Bronchial epithelial cell (primary cell): Measurements from ENCODE around the gene PRPF31. TPM values are rescaled to one million over a fixed set of nuclear protein-coding genes. Genes with fewer than 3 reads are reported as not detected.
A peak's percentile ranks its signal among the peaks of the same experiment; 100 is the strongest.
"Not testable (repeated sequence)": the region's sequence is repeated elsewhere in the genome, so short reads cannot be mapped to it uniquely, and the experiment has no call there.

ENCODE experiments used
- DNase-seq: peaks from one replicate; pipeline ENCODE4 v3.0.0-alpha.2; 2010; ENCODE audit warnings: low read depth
- FAIRE-seq: peaks from 2 replicates; lab custom pipeline; 2011; peaks lifted over from hg19 to GRCh38; lab: Jason Lieb, UNC
- H3K27me3 ChIP-seq: 2 replicates; pipeline ENCODE4 v1.5.1; 2011; ENCODE audit warnings: low read length; ENCODE audit not compliant: control insufficient read depth, insufficient read depth
- H3K36me3 ChIP-seq: 2 replicates; pipeline ENCODE4 v1.5.1; 2011; ENCODE audit warnings: low read length; ENCODE audit not compliant: control insufficient read depth, insufficient read depth
- H3K4me3 ChIP-seq: 2 replicates; pipeline ENCODE4 v1.5.1; 2011; ENCODE audit warnings: mild to moderate bottlenecking, low read depth, low read length, control low read depth
- total RNA-seq: library from RNA; depleted of rRNA; stranded (reverse); fragments of >200 nt; gene quantifications from 2 replicates; pipeline ENCODE4 v1.2.1, GENCODE V29; 2014
- TF ChIP-seq, protein P1 (sequence below): IDR thresholded peaks from 2 replicates; pipeline ENCODE4 v1.5.1; 2011; ENCODE audit warnings: mild to moderate bottlenecking, moderate library complexity, low read length, control low read depth, inconsistent platforms; ENCODE audit not compliant: insufficient read depth, severe bottlenecking

PRPF31 gene
- total RNA-seq, 1 donor from 2014 or later = 47.1 TPM

GRCh38 chr19:54081032-54081431 is 34.5 kb upstream of the PRPF31 start, which contains the start of gene TARM1:
Gene TARM1, minus strand, starts transcription at chr19:54081365. Its CDS starts 25 bp downstream, at chr19:54081340.
- no peaks in the 10 kb centered on the region for H3K36me3 ChIP-seq
- no peak within 1 kb of the TSS for H3K4me3 ChIP-seq
- H3K27me3 ChIP-seq = no peaks in the 10 kb centered on the region
- no peak for FAIRE-seq
- TF ChIP-seq, protein P1, sequence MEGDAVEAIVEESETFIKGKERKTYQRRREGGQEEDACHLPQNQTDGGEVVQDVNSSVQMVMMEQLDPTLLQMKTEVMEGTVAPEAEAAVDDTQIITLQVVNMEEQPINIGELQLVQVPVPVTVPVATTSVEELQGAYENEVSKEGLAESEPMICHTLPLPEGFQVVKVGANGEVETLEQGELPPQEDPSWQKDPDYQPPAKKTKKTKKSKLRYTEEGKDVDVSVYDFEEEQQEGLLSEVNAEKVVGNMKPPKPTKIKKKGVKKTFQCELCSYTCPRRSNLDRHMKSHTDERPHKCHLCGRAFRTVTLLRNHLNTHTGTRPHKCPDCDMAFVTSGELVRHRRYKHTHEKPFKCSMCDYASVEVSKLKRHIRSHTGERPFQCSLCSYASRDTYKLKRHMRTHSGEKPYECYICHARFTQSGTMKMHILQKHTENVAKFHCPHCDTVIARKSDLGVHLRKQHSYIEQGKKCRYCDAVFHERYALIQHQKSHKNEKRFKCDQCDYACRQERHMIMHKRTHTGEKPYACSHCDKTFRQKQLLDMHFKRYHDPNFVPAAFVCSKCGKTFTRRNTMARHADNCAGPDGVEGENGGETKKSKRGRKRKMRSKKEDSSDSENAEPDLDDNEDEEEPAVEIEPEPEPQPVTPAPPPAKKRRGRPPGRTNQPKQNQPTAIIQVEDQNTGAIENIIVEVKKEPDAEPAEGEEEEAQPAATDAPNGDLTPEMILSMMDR = no peak
- no peak for DNase-seq

DNA sequence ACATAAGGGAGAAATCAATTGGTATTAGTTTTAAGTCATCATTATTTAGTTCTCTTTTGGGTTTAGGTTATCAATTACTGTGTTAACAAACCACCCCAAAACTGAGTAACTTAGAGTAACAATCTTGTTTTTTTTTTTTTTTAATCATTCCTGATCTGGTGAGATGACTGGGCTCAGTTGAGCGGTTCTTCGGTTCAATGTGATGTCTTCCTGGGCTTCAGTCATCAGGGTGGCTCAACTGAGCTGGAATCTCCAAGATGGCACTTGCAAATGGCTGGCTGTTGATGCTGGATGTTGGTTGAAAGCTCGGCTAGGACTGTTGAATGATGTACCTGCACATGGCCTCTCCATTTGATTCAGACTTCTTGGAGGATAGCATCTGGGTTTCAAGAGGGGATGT is 31.1 kb upstream of the PRPF31 start:
- H3K27me3 ChIP-seq = no peaks in the 10 kb centered on the region
- TF ChIP-seq, protein P1 = no peak
- DNase-seq (no peak), FAIRE-seq (no peak)
- no peak overlapping the region for H3K4me3 ChIP-seq
- H3K36me3 ChIP-seq = no peaks in the 10 kb centered on the region

- Histone ChIP-seq H3K4me3 (no peak overlapping the region), H3K27me3 (no peaks in the 10 kb centered on the region), H3K36me3 (no peaks in the 10 kb centered on the region)
- no peak for DNase-seq
- no peak for FAIRE-seq
- TF ChIP-seq, protein P1 = no peak
These were observed 21.0 kb upstream of the PRPF31 start for GRCh38 chr19:54094426-54095000.

DNA sequence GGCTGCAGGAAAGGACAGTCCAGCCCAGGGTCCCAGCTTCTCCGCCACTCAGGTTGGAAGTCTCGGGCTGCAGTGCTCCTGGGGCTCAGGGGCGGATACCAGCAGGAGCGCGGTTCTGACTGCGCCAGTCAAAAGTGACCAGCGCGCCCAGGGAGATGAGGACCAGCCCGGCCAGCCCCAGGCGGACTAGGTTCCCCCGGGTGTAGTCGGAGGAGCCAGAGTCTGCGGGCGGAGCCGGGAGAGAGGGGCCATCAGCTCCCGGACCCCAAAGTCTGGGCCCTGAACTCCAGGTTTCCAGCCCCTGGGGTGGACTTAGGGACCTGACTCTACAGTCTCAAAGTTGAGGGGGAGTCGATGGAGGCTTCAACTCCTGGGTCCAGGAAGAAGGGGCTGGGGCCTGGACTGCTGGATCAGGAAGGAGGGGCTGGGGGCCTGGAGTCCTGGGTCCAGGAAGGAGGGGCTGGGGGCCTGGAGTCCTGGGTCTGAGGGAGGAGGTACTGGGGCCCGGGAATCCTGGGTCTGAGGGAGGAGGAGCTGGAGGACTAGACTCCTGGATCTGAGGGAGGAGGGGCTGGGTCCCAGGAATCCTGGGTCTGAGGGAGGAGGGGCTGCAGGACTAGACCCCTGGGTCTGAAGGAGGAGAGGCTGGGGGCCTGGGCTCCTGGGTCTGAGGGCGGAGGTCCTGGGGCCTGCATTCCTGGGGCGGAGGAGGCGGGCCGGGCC is 20.3 kb upstream of the PRPF31 start:
- H3K36me3 ChIP-seq = no peaks in the 10 kb centered on the region
- FAIRE-seq (no peak), DNase-seq (no peak)
- H3K4me3 ChIP-seq = peak overlapping the region; percentile 31
- TF ChIP-seq, protein P1 = no peak
- H3K27me3 ChIP-seq = no peaks in the 10 kb centered on the region

GRCh38 chr19:54095859-54096616 is 19.5 kb upstream of the PRPF31 start:
- not testable (repeated sequence) for FAIRE-seq, H3K27me3 ChIP-seq, H3K36me3 ChIP-seq
- peak; percentile 9 for DNase-seq
- H3K4me3 ChIP-seq = peak overlapping the region; percentile 31

DNA sequence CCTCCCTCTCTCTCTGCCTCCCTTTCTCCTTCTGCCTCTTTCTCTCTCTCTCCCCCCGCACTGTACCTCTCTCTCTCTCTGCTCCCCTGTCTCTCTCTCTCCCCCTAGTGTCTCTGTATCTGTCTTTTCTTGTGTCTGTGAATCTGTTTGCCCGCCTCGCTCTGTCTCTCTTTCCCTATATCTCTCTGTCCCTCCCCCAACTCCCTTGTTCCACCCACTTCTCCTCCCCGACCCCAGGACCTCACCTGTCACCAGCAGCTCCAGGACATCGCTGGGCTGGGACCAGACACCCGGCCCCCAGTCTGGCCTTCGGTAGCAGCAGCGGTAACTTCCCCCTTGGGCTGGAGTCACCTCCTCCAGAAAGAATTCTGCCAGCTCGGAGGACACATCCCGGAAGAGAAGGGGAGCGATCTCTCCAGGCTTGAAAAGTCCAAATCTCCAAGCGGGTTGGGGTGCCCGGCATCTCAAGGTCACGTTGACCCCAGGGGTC is 18.9 kb upstream of the PRPF31 start:
- peak overlapping the region; percentile 10 for H3K4me3 ChIP-seq
- H3K27me3 ChIP-seq = no peaks in the 10 kb centered on the region
- TF ChIP-seq, protein P1 = peak; percentile 21
- DNase-seq (peak; percentile 20), FAIRE-seq (no peak)
- no peaks in the 10 kb centered on the region for H3K36me3 ChIP-seq
